A549 treated with AZD9567 at 1 μM for 4 hours (cell line): ENCODE results near the gene KIAA1958. TPM values are rescaled to one million over a fixed set of nuclear protein-coding genes. Genes with fewer than 3 reads are reported as not detected.

Experiments
- total RNA-seq: library from RNA; stranded (reverse); fragments of 200-300 nt; extraction: Qiagen RNA extraction; gene quantifications from 5 replicates; pipeline ENCODE4 v1.2.3, GENCODE V29; 2022; ENCODE audit not compliant: insufficient read depth

Gene KIAA1958
- total RNA-seq: 1.8 to 3.5 TPM (median 2.6 TPM) in 5 replicates

DNA sequence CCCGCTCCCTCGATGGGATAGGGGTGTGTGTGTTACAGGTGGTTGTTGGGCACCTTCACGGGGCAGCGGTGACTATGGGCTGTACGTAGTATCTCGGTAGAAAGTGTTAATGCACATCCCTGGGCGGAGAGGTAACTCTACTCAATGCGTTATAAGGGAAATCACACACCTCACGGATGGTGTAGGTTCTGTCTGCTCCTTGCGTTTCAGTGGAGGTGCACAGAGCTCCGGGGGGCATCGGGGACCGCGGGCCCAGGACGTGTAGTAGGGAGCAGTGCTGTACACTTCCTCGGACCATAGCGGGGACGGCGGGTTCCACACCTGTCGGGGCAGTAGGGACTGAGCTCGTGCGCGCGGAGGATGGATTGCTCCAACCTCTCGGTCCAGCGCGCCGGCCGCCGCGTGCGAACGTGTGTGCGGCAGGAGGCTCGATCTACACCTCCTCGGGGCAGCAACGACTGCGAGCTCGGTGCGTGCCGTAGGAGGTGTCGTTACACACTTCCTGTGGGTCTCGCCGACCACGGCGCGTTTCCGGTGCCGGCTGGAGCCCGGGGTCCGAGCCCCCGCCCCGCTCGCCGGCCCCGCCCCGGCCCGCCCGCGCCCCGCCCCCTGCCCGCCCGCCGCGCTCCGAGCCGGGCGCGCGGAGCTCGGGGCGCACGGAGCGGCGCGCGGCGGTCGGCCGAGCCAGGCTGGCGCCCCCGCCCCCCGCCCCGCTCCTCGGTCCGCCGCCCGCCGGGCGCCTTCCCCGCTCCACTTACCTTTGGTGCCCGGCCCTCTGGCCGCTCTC, at the start of gene KIAA1958:
TSS of gene KIAA1958 (plus strand) at position 607 of the 787 bp plus-strand sequence. CDS start 87,254 bp downstream, outside the sequence.

DNA sequence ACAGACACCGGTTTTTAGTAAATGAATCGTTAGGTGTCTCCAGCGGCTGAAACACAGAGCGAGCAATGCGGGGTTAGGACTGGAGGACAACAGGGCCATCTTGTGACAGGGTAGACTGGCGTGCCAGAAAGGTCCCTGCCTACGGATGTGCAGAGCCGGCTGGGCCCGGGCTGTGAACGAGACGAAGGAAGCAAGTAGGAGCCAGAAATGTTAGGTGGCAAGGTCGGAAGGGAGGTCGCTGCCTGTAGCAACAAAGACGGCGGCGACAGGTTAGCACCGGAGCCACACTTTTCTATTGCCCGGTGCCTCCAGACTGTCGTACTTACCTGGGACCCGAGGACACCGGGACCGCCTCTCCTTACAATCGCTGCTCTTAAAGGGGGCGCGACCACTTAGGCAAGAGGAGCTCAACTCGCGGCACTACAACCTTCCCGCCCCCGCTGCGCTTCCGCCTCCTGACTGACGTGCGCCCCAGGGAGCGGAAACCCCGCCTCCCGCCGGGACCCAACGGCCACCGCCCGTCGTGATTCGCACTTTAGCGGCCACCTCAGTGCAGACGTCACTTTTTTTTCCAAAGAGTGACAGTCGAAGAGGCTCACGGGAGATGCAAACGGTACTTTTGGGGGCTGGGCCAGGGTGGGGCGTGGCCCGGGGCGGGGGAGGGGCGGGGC, 231.2 kb downstream of the KIAA1958 start, which contains the start of gene INIP:
TSS of gene INIP (minus strand) at position 457 of the 671 bp plus-strand sequence. CDS start 1,632 bp downstream, outside the sequence.

Other genes with a start within 250 kb of the KIAA1958 start
- gene PTBP3, start 153.2 kb upstream of the KIAA1958 start, total RNA-seq: 21.9 to 32.5 TPM (median 30.1 TPM) in 5 replicates
- gene HSDL2, start 106.7 kb upstream of the KIAA1958 start, total RNA-seq: 24.7 to 43.7 TPM (median 26.2 TPM) in 5 replicates
- gene INIP, start 231.3 kb downstream of the KIAA1958 start, total RNA-seq: 14.0 to 18.7 TPM (median 16.5 TPM) in 5 replicates